Natural killer cell (primary cell): Measurements from ENCODE around the gene EFCAB6. TPM values are rescaled to one million over a fixed set of nuclear protein-coding genes. Genes with fewer than 3 reads are reported as not detected.

Experiments used
- ATAC-seq, 3 donors: fragments of 150-1000 bp in 2 of 3; fragments of 200-7000 bp in 1 of 3; cut with Tn5 transposase; 1 replicate in 1 of 3; 2 replicates in 2 of 3; pipeline ENCODE4 v1.10.0; 2021; ENCODE audit warnings: mild to moderate bottlenecking in 2 of 3, moderate library complexity in 2 of 3
- DNase-seq, 2 donors: peaks; one replicate each; pipeline versions ENCODE4 v3.0.0 to v3.0.0-alpha.2; 2013 to 2021; ENCODE audit warnings: mixed read lengths in 1 of 2
- H3K27ac ChIP-seq: one replicate; pipeline ENCODE4 v1.5.1; 2013; ENCODE audit warnings: mild to moderate bottlenecking, low read length
- H3K27me3 ChIP-seq: one replicate; pipeline ENCODE4 v1.6.1; 2013; ENCODE audit warnings: low read length; ENCODE audit not compliant: control insufficient read depth, insufficient read depth
- H3K36me3 ChIP-seq: one replicate; pipeline ENCODE4 v1.6.1; 2013; ENCODE audit warnings: low read length; ENCODE audit not compliant: control insufficient read depth, insufficient read depth
- H3K4me1 ChIP-seq: one replicate; pipeline ENCODE4 v1.6.1; 2013; ENCODE audit warnings: low read length; ENCODE audit not compliant: control insufficient read depth, insufficient read depth
- H3K4me3 ChIP-seq: one replicate; pipeline ENCODE4 v1.5.1; 2013; ENCODE audit warnings: low read length
- H3K9me3 ChIP-seq: one replicate; pipeline ENCODE4 v1.6.1; 2013; ENCODE audit warnings: low read length; ENCODE audit not compliant: control insufficient read depth, insufficient read depth
- H3K27ac Mint-ChIP-seq, 2 donors: one replicate each; pipeline ENCODE4 v1.8.0; 2022; ENCODE audit warnings: mild to moderate bottlenecking in 2 of 2, mixed read lengths in 2 of 2, moderate library complexity in 1 of 2
- H3K27me3 Mint-ChIP-seq, 2 donors: one replicate each; pipeline ENCODE4 v1.8.0; 2022; ENCODE audit warnings: low read depth in 2 of 2, mixed read lengths in 2 of 2
- H3K36me3 Mint-ChIP-seq: one replicate; pipeline ENCODE4 v1.8.0; 2022; ENCODE audit warnings: mixed read lengths
- H3K4me1 Mint-ChIP-seq, 2 donors: one replicate each; pipeline ENCODE4 v1.8.0; 2022; ENCODE audit warnings: mixed read lengths in 2 of 2
- H3K4me3 Mint-ChIP-seq: one replicate; pipeline ENCODE4 v1.8.0; 2022; ENCODE audit warnings: mild to moderate bottlenecking, moderate library complexity, mixed read lengths
- H3K9me3 Mint-ChIP-seq, 2 donors: one replicate each; pipeline ENCODE4 v1.8.0; 2022; ENCODE audit warnings: mixed read lengths in 2 of 2
- CTCF ChIP-seq: fragments of 200-600 bp; IDR thresholded peaks from one replicate; pipeline ENCODE4 v1.8.0; 2022; ENCODE audit warnings: antibody characterized with exemption
- WGBS: methylation state at CpG from one replicate; pipeline ENCODE4 v1.1.7; 2013; ENCODE audit warnings: missing lambda C conversion rate; ENCODE audit not compliant: insufficient coverage; 5-methylcytosine and 5-hydroxymethylcytosine counted together
- intact Hi-C: fragments of 100-400 bp; cut with micrococcal nuclease; formaldehyde crosslinking; loops from one replicate; pipeline ENCODE4 v1.14.2; 2022
- total RNA-seq, 4 donors: library from RNA; stranded (reverse); fragments of 120-200 nt in 1 of 4; gene quantifications; one replicate each; pipeline versions ENCODE4 v1.2.3 to v1.2.4, GENCODE V29; 2013 to 2022

The EFCAB6 gene
- total RNA-seq, 3 donors from 2014 or later (not counting 1 experiment from before 2014, with no cell fraction given), result 0.23 to 0.35 (median 0.26) TPM

- WGBS, result 89% methylated on average over 17 of the region's 17 CpGs
- Histone ChIP-seq H3K4me3 (no peak overlapping the region), H3K36me3 (no peaks in the 10 kb centered on the region), H3K4me1 (no peaks in the 10 kb centered on the region), H3K27me3 (no peaks in the 10 kb centered on the region), H3K27ac (no peak overlapping the region), H3K9me3 (no peaks in the 10 kb centered on the region)
- intact Hi-C loops, result no loop called here
- ATAC-seq (no peak), DNase-seq (no peak)
- Mint-ChIP-seq H3K4me3 (no peak overlapping the region), H3K4me1 (no peaks in the 10 kb centered on the region), H3K9me3 (no peaks in the 10 kb centered on the region), H3K36me3 (no peaks in the 10 kb centered on the region), H3K27ac (no peak overlapping the region), H3K27me3 (peaks cover 6 to 16% of the 10 kb centered on the region in 2 donors)
- TF ChIP-seq CTCF, result no peak
Observed at GRCh38 chr22:43554694-43555365, 257.3 kb downstream of the EFCAB6 start.

DNA sequence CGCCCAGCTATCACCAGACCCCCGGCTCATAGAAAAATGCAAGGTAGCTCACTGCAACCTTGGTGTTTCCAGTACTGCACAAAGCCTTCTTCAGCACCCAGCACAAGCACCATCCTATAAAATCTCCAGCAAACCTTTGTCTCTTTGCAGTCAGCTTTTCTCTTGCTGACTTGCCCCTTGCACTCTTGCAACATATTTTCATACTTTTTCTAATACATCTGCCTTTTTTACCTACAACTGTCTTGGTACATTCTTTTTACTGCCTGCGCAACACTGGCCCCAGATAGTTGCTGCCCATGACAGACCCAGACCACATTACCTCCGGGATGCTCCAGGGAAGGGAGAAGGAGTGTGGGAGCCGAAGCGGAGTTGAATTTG lies 257.9 kb downstream of the EFCAB6 start:
- TF ChIP-seq CTCF, result no peak
- Histone ChIP-seq H3K27ac (no peak overlapping the region), H3K9me3 (no peaks in the 10 kb centered on the region), H3K4me3 (no peak overlapping the region), H3K4me1 (no peaks in the 10 kb centered on the region), H3K36me3 (no peaks in the 10 kb centered on the region), H3K27me3 (no peaks in the 10 kb centered on the region)
- Mint-ChIP-seq H3K27me3 (peaks cover 6 to 16% of the 10 kb centered on the region in 2 donors), H3K27ac (no peak overlapping the region), H3K4me1 (no peaks in the 10 kb centered on the region), H3K4me3 (no peak overlapping the region), H3K9me3 (no peaks in the 10 kb centered on the region), H3K36me3 (no peaks in the 10 kb centered on the region)
- intact Hi-C loops, result no loop called here
- DNase-seq (no peak), ATAC-seq (no peak)
- WGBS, result 83% methylated on average over 5 of the region's 6 CpGs

GRCh38 chr22:43553451-43554258 lies 258.4 kb downstream of the EFCAB6 start:
- WGBS, result 92% methylated on average over 16 of the region's 16 CpGs
- TF ChIP-seq CTCF, result no peak
- Histone ChIP-seq H3K27ac (no peak overlapping the region), H3K36me3 (no peaks in the 10 kb centered on the region), H3K9me3 (no peaks in the 10 kb centered on the region), H3K4me1 (no peaks in the 10 kb centered on the region), H3K27me3 (no peaks in the 10 kb centered on the region), H3K4me3 (no peak overlapping the region)
- Mint-ChIP-seq H3K36me3 (no peaks in the 10 kb centered on the region), H3K27ac (no peak overlapping the region), H3K4me1 (no peaks in the 10 kb centered on the region), H3K9me3 (no peaks in the 10 kb centered on the region), H3K4me3 (no peak overlapping the region), H3K27me3 (peaks cover 6 to 16% of the 10 kb centered on the region in 2 donors)
- ATAC-seq (no peak), DNase-seq (no peak)
- intact Hi-C loops, result no loop called here
